ENCODE data around the gene PNKP.

Gene PNKP

DNA sequence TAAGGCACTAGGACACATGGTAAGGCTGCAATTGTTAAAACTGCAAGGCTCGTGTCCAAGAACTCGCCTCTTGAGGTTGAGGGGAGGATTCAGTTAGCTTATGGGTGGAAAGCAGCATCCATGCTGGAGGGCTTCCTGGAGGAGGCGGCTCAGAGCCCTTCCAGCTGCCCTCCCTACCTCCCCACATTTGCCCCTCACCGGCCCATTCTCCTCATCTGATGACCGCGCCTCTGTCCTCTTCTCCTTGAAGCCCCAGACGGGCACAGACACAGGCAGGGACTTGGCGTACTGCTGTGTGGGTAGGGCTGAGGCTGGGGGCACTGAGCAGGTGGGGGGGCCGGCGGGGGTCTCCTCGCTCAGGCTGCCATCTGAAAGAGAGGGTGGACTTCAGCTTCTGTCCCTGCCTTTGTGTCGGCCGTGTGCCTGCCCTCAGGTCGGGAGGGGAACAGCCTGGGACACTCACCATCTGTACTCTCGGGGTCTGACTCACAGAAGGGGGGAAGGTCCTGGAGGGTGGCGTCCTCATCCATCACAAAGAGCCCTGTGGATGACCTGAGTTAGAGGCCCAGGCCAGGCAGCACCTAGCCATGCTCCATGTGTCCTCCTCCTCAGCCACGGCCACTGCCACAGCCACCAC is 4.1 kb upstream of the PNKP start:
- no peak overlapping the region for H3K4me3 ChIP-seq (replicated peaks in 1 of 2; ENCODE audit: low read depth in 2 of 2, low read length in 2 of 2)
- TF ChIP-seq, protein P1, sequence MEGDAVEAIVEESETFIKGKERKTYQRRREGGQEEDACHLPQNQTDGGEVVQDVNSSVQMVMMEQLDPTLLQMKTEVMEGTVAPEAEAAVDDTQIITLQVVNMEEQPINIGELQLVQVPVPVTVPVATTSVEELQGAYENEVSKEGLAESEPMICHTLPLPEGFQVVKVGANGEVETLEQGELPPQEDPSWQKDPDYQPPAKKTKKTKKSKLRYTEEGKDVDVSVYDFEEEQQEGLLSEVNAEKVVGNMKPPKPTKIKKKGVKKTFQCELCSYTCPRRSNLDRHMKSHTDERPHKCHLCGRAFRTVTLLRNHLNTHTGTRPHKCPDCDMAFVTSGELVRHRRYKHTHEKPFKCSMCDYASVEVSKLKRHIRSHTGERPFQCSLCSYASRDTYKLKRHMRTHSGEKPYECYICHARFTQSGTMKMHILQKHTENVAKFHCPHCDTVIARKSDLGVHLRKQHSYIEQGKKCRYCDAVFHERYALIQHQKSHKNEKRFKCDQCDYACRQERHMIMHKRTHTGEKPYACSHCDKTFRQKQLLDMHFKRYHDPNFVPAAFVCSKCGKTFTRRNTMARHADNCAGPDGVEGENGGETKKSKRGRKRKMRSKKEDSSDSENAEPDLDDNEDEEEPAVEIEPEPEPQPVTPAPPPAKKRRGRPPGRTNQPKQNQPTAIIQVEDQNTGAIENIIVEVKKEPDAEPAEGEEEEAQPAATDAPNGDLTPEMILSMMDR (IDR thresholded peaks at IDR 0.05; ENCODE audit: low read depth, low read length): no peak
- DNase-seq (ENCODE audit: low read depth in 2 of 2): no peak

DNA sequence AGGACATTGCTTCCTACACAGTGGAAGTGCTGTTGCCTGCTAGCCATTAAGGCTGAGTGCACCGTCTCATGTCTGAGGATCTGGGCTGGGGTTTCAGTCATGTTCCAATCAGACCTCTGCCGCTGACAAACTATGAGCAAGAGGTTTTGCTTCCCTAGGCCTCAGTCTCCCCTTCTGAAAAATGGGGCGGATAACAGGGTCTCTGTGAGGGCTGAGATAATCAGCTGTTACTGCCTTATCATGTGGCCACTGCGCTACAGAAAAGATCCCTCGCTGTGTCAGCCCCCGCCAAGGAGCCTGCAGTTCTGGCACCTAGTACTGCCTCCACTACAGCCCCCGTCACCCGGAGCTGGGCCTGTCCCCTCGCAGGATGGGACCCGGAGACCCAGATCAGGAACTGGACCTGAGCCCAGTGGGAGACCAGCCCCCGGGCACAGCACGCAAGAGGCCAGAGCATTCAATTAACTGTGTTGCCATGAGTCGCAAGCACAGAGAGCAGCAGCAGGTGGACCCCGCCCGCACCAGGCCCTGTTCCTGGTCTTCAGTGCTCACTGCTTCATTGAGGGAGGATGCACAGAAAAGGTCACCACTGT is 3.0 kb upstream of the PNKP start:
- peak overlapping the region; percentile 43 to 50 for H3K4me3 ChIP-seq (replicated peaks in 1 of 2; ENCODE audit: low read depth in 2 of 2, low read length in 2 of 2)
- TF ChIP-seq, protein P1 (IDR thresholded peaks at IDR 0.05; ENCODE audit: low read depth, low read length): no peak
- no peak for DNase-seq (ENCODE audit: low read depth in 2 of 2)

DNA sequence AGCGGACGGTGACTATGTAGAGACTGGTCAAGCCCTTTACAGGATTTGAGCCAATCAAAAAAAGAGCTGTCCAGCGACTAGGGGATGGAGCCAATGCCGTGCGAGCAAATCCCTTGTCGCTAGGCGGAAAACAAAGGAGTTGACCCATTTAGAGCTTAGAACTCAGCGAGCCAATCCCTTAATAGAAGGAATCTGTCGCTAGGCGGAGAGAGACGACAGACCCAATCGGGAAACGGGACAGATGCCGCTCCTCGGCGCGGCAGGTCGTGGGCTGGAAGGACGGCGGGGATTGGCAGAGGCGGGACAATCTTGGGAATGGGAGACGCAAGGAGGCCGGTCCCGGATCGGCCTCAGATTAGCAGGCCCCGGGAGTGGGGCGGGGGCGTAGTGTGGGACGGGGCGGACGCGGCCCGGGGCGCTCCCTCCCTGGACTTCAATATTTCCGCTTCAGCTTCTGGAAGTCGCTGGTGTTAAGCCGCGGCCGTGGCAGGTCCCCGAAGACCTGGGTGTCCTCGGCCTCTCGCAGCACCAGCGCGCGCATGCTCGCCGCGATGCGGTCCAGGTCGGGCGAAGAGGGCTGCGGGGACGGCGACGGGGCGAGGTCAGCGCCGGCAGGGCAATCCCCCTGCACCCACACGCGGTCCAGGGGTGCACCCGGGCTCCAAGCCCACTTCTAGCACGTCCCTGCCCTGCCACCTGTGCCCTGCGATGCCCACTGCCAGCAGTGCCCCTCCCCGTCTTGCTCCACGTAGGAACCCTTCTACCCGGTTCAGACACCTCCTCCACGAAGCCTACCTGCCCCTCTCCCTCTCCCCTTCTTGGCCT is 2.3 kb upstream of the PNKP start:
- DNase-seq (ENCODE audit: low read depth in 2 of 2): peak; percentile 100
- peak overlapping the region; percentile 43 to 50 for H3K4me3 ChIP-seq (replicated peaks in 1 of 2; ENCODE audit: low read depth in 2 of 2, low read length in 2 of 2)
- TF ChIP-seq, protein P1 (IDR thresholded peaks at IDR 0.05; ENCODE audit: low read depth, low read length): no peak

DNA sequence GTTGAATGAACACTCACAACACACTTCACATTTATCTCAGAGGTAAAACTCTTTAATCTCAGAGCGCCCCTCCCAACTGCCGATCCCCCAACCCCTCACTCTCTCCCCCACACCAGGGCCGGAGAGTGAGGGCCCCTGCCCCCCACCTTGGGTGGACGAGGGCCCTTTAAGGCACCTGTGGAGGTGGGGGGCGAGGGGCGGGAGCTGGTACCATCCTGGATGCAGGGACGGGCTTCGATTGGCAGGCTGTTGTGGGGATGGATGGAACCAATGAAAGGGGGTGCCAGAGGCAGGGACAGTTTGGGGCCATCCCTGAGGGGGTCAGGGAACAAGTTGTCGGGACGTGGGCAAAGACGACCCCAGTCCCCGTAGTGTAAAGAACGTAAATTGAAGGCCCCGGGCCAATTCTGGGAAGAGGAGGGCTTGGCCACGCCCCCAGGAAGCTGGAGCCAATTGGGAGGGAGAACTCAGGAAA is 1.7 kb upstream of the PNKP start:
- no peak for DNase-seq (ENCODE audit: low read depth in 2 of 2)
- TF ChIP-seq, protein P1 (IDR thresholded peaks at IDR 0.05; ENCODE audit: low read depth, low read length): no peak
- H3K4me3 ChIP-seq (replicated peaks in 1 of 2; ENCODE audit: low read depth in 2 of 2, low read length in 2 of 2): peak overlapping the region; percentile 23 to 46

DNA sequence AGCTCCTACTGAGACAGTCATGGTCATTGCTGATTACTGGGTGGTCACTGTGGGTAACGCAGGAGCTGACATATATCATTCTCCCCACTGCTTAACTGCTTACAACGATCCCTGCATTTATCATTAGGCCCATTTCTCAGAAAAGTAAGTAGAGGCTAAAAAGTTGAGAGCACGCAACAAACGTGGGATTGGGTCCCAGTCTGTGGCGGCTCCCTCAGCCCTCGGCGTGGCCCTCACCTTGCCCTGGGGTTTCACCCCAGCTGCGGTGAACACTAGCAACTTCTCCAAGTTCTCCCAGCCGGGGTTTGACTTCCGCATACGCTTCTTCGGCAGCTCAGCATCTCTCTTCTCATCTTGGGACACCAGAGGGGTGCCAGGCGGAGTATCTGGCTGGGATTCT is 2.5 kb downstream of the PNKP start:
- H3K4me3 ChIP-seq (replicated peaks in 1 of 2; ENCODE audit: low read depth in 2 of 2, low read length in 2 of 2): no peak overlapping the region
- no peak for DNase-seq (ENCODE audit: low read depth in 2 of 2)
- TF ChIP-seq, protein P1 (IDR thresholded peaks at IDR 0.05; ENCODE audit: low read depth, low read length): no peak

DNA sequence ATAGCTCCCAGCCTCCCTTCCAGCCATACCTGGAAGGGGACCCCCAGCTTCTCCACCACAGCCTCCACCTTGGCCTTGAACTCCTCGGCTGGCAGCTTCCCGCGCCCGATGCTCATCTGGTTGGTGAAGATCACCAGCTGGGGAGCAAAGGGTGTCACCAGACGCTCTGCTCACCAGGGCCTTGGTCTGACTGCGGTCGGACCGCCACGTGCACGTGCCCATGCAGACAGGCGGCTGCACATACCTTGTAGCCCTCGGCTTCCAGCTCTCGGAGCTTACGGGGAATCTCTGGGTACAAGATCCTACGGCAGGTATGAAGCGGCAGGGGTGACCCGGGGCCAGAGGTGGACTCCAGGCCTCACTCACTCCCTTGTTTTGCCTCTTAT is 3.4 kb downstream of the PNKP start:
- TF ChIP-seq, protein P1 (IDR thresholded peaks at IDR 0.05; ENCODE audit: low read depth, low read length): no peak
- no peak overlapping the region for H3K4me3 ChIP-seq (replicated peaks in 1 of 2; ENCODE audit: low read depth in 2 of 2, low read length in 2 of 2)
- DNase-seq (ENCODE audit: low read depth in 2 of 2): no peak

Data from cardiac fibroblast (primary cell).